ENCODE data around the gene PLXNA2.

PLXNA2 gene

GRCh38 chr1:208115924-208116640 lies 128.1 kb downstream of the PLXNA2 start:
- no peak for DNase-seq (ENCODE audit: insufficient read length, low spot score)
- FAIRE-seq: no peak
- no peak for TF ChIP-seq PAX5 (IDR thresholded peaks at IDR 0.05; ENCODE audit: insufficient read depth, low read length, severe bottlenecking)
- TF ChIP-seq SPI1 (IDR thresholded peaks at IDR 0.05; ENCODE audit: low read depth, low read length): no peak
- TF ChIP-seq POLR2A (IDR thresholded peaks at IDR 0.05; ENCODE audit: low read depth, low read length): no peak
- no peak for TF ChIP-seq TAF1 (IDR thresholded peaks at IDR 0.05; ENCODE audit: low read depth, low read length)
- TF ChIP-seq POU2F2 (IDR thresholded peaks at IDR 0.05; ENCODE audit: low read depth, low read length): no peak
- no peak for TF ChIP-seq POLR2AphosphoS5 (IDR thresholded peaks at IDR 0.05; ENCODE audit: low read depth, low read length)

GRCh38 chr1:208113011-208113410 lies 131.2 kb downstream of the PLXNA2 start:
- TF ChIP-seq PAX5 (IDR thresholded peaks at IDR 0.05; ENCODE audit: insufficient read depth, low read length, severe bottlenecking) (no peak), TAF1 (IDR thresholded peaks at IDR 0.05; ENCODE audit: low read depth, low read length) (no peak), POLR2A (IDR thresholded peaks at IDR 0.05; ENCODE audit: low read depth, low read length) (no peak), POLR2AphosphoS5 (IDR thresholded peaks at IDR 0.05; ENCODE audit: low read depth, low read length) (no peak), POU2F2 (IDR thresholded peaks at IDR 0.05; ENCODE audit: low read depth, low read length) (no peak), SPI1 (IDR thresholded peaks at IDR 0.05; ENCODE audit: low read depth, low read length) (no peak)
- DNase-seq (ENCODE audit: insufficient read length, low spot score) (no peak), FAIRE-seq (no peak)

DNA sequence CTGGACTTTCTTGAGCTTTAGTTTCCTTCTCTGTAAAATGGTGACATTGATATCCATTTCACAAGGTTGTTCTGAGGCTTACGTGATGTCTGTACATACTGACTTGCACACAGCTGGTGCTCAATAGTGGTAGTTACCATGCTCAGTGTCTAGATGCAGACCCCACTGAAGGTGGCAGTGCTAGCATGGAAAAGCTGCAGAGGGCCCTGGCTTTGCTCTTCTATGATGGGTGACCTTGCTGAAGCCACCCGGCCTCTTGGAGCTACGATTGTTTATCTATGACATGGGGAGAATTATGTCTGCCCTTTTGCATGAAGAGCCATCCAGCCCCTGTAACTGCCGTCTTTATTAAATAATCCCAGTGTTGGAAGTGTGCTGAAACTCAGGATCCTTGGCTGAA lies 131.8 kb downstream of the PLXNA2 start:
- FAIRE-seq: no peak
- no peak for DNase-seq (ENCODE audit: insufficient read length, low spot score)
- TF ChIP-seq SPI1 (IDR thresholded peaks at IDR 0.05; ENCODE audit: low read depth, low read length) (no peak), TAF1 (IDR thresholded peaks at IDR 0.05; ENCODE audit: low read depth, low read length) (no peak), POLR2A (IDR thresholded peaks at IDR 0.05; ENCODE audit: low read depth, low read length) (no peak), POU2F2 (IDR thresholded peaks at IDR 0.05; ENCODE audit: low read depth, low read length) (no peak), POLR2AphosphoS5 (IDR thresholded peaks at IDR 0.05; ENCODE audit: low read depth, low read length) (no peak), PAX5 (IDR thresholded peaks at IDR 0.05; ENCODE audit: insufficient read depth, low read length, severe bottlenecking) (no peak)

- FAIRE-seq (no peak), DNase-seq (ENCODE audit: insufficient read length, low spot score) (no peak)
- TF ChIP-seq TAF1 (IDR thresholded peaks at IDR 0.05; ENCODE audit: low read depth, low read length): no peak
- no peak for TF ChIP-seq POU2F2 (IDR thresholded peaks at IDR 0.05; ENCODE audit: low read depth, low read length)
- no peak for TF ChIP-seq POLR2AphosphoS5 (IDR thresholded peaks at IDR 0.05; ENCODE audit: low read depth, low read length)
- no peak for TF ChIP-seq PAX5 (IDR thresholded peaks at IDR 0.05; ENCODE audit: insufficient read depth, low read length, severe bottlenecking)
These were observed 132.5 kb downstream of the PLXNA2 start for GRCh38 chr1:208111646-208112190.

DNA sequence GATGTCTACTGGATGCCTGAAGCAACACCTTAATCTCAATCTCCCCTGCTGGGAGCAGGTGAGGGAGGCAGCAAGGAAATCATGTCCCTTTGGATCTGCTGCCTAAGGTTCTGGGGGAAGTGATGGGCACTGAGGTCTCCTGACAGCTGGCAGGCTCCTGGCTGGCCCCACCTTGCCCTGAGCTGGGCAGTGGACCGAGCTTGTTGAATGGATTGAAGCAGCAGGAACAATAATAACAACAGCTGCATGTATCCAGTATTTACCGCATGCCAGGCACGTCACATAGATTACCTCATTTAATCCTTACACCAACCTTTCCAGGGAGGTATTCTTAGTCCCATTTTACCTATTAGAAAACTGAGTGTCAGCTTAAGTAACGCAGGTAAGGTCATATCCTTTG lies 133.9 kb downstream of the PLXNA2 start:
- no peak for FAIRE-seq
- TF ChIP-seq SPI1 (IDR thresholded peaks at IDR 0.05; ENCODE audit: low read depth, low read length): no peak
- TF ChIP-seq TAF1 (IDR thresholded peaks at IDR 0.05; ENCODE audit: low read depth, low read length): no peak
- no peak for TF ChIP-seq POLR2A (IDR thresholded peaks at IDR 0.05; ENCODE audit: low read depth, low read length)
- no peak for TF ChIP-seq POLR2AphosphoS5 (IDR thresholded peaks at IDR 0.05; ENCODE audit: low read depth, low read length)
- no peak for TF ChIP-seq PAX5 (IDR thresholded peaks at IDR 0.05; ENCODE audit: insufficient read depth, low read length, severe bottlenecking)
- TF ChIP-seq POU2F2 (IDR thresholded peaks at IDR 0.05; ENCODE audit: low read depth, low read length): no peak
- DNase-seq (ENCODE audit: insufficient read length, low spot score): no peak

DNA sequence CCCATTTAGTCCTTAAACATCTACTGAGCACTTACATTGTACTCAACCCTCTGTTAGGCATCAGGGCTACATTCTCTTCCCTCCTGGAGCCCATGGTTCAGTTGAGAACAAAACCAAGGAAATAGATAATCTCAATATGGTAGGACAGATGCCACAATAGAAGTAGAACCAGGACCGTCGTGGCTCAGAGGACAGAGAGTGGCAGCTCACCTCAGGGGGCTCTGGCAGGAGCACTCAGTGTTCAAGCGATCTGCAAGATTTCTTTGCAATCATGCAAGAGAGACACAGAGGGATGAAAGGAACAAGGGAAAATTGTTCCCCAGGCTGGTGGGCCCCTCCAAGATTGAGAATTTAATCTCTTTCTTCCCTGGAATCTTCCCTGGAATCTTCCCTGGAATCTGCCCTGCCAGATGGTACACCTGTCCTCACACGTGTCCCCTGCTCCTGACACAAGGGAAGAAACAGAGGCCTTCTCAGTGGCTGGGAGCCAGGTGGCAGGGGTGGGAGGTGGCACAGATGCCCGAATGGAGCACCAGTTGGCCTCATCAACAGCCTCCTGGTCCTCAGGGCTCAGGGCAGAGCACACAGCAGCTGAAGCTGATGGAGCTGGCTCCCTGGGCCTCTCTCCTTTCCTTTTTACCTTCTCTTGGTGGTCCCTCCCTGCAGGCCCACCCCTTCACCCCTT lies 135.4 kb downstream of the PLXNA2 start:
- FAIRE-seq (no peak), DNase-seq (ENCODE audit: insufficient read length, low spot score) (no peak)
- TF ChIP-seq TAF1 (IDR thresholded peaks at IDR 0.05; ENCODE audit: low read depth, low read length) (no peak), POU2F2 (IDR thresholded peaks at IDR 0.05; ENCODE audit: low read depth, low read length) (no peak), POLR2AphosphoS5 (IDR thresholded peaks at IDR 0.05; ENCODE audit: low read depth, low read length) (no peak), POLR2A (IDR thresholded peaks at IDR 0.05; ENCODE audit: low read depth, low read length) (no peak), PAX5 (IDR thresholded peaks at IDR 0.05; ENCODE audit: insufficient read depth, low read length, severe bottlenecking) (no peak), SPI1 (IDR thresholded peaks at IDR 0.05; ENCODE audit: low read depth, low read length) (no peak)

- FAIRE-seq: no peak
- TF ChIP-seq POLR2AphosphoS5 (IDR thresholded peaks at IDR 0.05; ENCODE audit: low read depth, low read length): no peak
These were observed 136.0 kb downstream of the PLXNA2 start for GRCh38 chr1:208108213-208108608.

DNA sequence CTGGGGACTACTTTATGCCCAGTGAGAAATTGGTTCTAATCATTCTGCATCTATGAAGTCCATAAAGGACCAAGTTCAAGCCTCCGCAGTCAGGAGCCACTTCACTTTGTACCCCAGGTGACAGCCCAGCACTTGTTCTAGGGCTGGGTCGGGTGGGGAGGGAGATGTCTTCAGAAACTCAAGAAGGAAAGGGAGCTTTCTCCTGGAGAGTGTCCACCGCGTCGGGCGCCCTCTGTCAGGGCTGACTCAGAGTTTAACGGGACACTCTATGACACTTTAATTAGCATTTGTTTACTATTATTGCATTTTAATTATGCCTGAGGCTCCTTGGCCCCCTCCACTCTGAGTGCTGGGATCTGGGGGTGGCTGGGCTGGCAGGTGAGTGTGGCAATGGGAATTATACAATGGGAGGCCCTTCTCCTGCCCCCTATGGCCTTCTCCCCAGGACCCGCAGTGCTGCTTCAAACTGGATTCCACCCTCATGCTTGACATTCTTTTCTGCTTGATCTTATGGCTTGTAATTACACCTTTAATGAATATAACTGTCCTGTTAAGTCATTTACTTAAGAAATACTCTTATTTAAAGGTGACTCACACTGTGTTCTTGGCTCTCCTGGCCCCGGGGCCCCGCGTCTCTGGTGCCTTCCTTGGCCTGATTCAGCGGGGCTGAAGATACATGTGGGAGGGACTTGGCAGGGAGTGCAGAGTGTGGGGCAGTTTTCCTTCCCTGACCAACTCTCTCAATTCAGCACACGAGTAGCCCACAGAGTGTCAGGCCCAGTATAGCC lies 136.6 kb downstream of the PLXNA2 start:
- no peak for FAIRE-seq
- TF ChIP-seq SPI1 (IDR thresholded peaks at IDR 0.05; ENCODE audit: low read depth, low read length) (no peak), POLR2AphosphoS5 (IDR thresholded peaks at IDR 0.05; ENCODE audit: low read depth, low read length) (no peak), POLR2A (IDR thresholded peaks at IDR 0.05; ENCODE audit: low read depth, low read length) (no peak), TAF1 (IDR thresholded peaks at IDR 0.05; ENCODE audit: low read depth, low read length) (no peak), PAX5 (IDR thresholded peaks at IDR 0.05; ENCODE audit: insufficient read depth, low read length, severe bottlenecking) (no peak), POU2F2 (IDR thresholded peaks at IDR 0.05; ENCODE audit: low read depth, low read length) (no peak)
- DNase-seq (ENCODE audit: insufficient read length, low spot score): no peak

More at GRCh38 chr1:208108213-208108608, 136.0 kb downstream of the PLXNA2 start:
- DNase-seq (ENCODE audit: insufficient read length, low spot score): no peak

GRCh38 chr1:208106218-208106617 lies 138.0 kb downstream of the PLXNA2 start:
- DNase-seq (ENCODE audit: insufficient read length, low spot score) (no peak), FAIRE-seq (no peak)
- no peak for TF ChIP-seq TAF1 (IDR thresholded peaks at IDR 0.05; ENCODE audit: low read depth, low read length)
- TF ChIP-seq POU2F2 (IDR thresholded peaks at IDR 0.05; ENCODE audit: low read depth, low read length): no peak
- no peak for TF ChIP-seq POLR2A (IDR thresholded peaks at IDR 0.05; ENCODE audit: low read depth, low read length)
- no peak for TF ChIP-seq POLR2AphosphoS5 (IDR thresholded peaks at IDR 0.05; ENCODE audit: low read depth, low read length)
- no peak for TF ChIP-seq SPI1 (IDR thresholded peaks at IDR 0.05; ENCODE audit: low read depth, low read length)
- TF ChIP-seq PAX5 (IDR thresholded peaks at IDR 0.05; ENCODE audit: insufficient read depth, low read length, severe bottlenecking): no peak

Measured in GM12891 (cell line).